H1 (cell line): Measurements from ENCODE around the gene KCMF1.

Experiments used
- CHD2 ChIP-seq: IDR thresholded peaks from 2 replicates; pipeline ENCODE4 v1.6.1; 2012; ENCODE audit warnings: low read length, improper control_type of control experiment
- EGR1 ChIP-seq: IDR thresholded peaks from 2 replicates; pipeline ENCODE4 v1.6.1; 2011; ENCODE audit warnings: low read depth, low read length, borderline replicate concordance
- EZH2 ChIP-seq: fragments of 200-600 bp; sonication (generic); IDR thresholded peaks from 2 replicates; pipeline ENCODE4 v1.7.1; 2012; ENCODE audit warnings: low read depth, mild to moderate bottlenecking, moderate library complexity, low read length, inconsistent platforms; ENCODE audit not compliant: severe bottlenecking
- FOSL1 ChIP-seq: IDR thresholded peaks from 2 replicates; pipeline ENCODE4 v1.6.1; 2011; ENCODE audit warnings: mild to moderate bottlenecking, low read depth, low read length, moderate library complexity; ENCODE audit not compliant: insufficient read depth
- JUN ChIP-seq: IDR thresholded peaks from 2 replicates; pipeline ENCODE4 v1.6.1; 2011; ENCODE audit warnings: low read depth, mild to moderate bottlenecking, improper control_type of control experiment, low read length
- NRF1 ChIP-seq: IDR thresholded peaks from 2 replicates; pipeline ENCODE4 v1.6.1; 2011; ENCODE audit warnings: mild to moderate bottlenecking, low read depth, low read length, improper control_type of control experiment
- POLR2A ChIP-seq, 2 experiments: IDR thresholded peaks; 1 replicate in 1 of 2; 2 replicates in 1 of 2; pipeline ENCODE4 v1.6.1; 2011; ENCODE audit warnings: low read depth in 2 of 2, low read length in 2 of 2, mild to moderate bottlenecking in 2 of 2; ENCODE audit errors: control extremely low read depth in 1 of 2
- RFX5 ChIP-seq: IDR thresholded peaks from 2 replicates; pipeline ENCODE4 v1.6.1; 2011; ENCODE audit warnings: low read depth, low read length, improper control_type of control experiment, borderline replicate concordance
- RXRA ChIP-seq: IDR thresholded peaks from 2 replicates; pipeline ENCODE4 v1.6.1; 2011; ENCODE audit warnings: low read depth, mild to moderate bottlenecking, low read length, moderate library complexity; ENCODE audit not compliant: insufficient read depth
- SP2 ChIP-seq: IDR thresholded peaks from 2 replicates; pipeline ENCODE4 v1.6.1; 2012; ENCODE audit warnings: mild to moderate bottlenecking, low read length, inconsistent platforms
- TAF1 ChIP-seq: IDR thresholded peaks from 2 replicates; pipeline ENCODE4 v1.6.1; 2011; ENCODE audit warnings: mild to moderate bottlenecking, low read depth, low read length
- TAF7 ChIP-seq: optimal IDR thresholded peaks from 2 replicates; pipeline ENCODE3; 2011; ENCODE audit warnings: low read depth, mild to moderate bottlenecking, inconsistent platforms, low read length, moderate library complexity, borderline replicate concordance
- YY1 ChIP-seq: IDR thresholded peaks from 2 replicates; pipeline ENCODE4 v1.6.1; 2011; ENCODE audit warnings: low read depth, mild to moderate bottlenecking, low read length

DNA sequence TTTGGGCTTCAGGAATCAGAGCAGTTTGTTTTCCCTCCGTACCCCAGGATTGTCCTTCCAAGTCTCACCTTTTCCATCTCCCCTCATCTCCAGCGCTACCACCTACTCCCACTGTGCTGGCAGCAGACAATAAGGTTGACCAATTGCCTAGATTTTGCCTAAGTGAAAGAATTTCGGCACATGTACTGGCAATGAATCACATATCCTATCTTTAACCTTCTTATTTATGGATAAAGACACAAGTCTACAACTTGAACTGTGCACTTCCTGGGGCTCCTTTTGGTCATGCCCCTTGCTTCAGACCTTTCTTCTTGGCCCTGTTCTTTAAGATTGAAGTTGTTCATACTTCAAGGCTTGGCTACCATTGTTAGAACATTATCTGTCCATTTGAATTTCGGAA is 71.4 kb downstream of the KCMF1 start:
- TF ChIP-seq EGR1 (no peak), POLR2A (IDR thresholded peaks at IDR 0.05; ENCODE audit: control extremely low read depth in 1 of 2, low read depth in 2 of 2, low read length in 2 of 2) (0 out of 3 replicates have a peak, but pooled peaks of 1 of the 2 experiments have one; percentile 22), CHD2 (no peak), JUN (no peak), EZH2 (no peak), YY1 (no peak), TAF1 (no peak), RXRA (no peak), RFX5 (no peak), TAF7 (no peak), FOSL1 (no peak), SP2 (no peak), NRF1 (no peak)
